Neural progenitor cell (in vitro differentiated cells): Measurements from ENCODE around the gene NFATC4. TPM values are rescaled to one million over a fixed set of nuclear protein-coding genes. Genes with fewer than 3 reads are reported as not detected.
A peak's percentile ranks its signal among the peaks of the same experiment; 100 is the strongest.
"Not testable (repeated sequence)": the region's sequence is repeated elsewhere in the genome, so short reads cannot be mapped to it uniquely, and the experiment has no call there.

ENCODE experiments used
- DNase-seq: peaks from one replicate; pipeline ENCODE4 v3.0.0-alpha.2; 2016; ENCODE audit warnings: low spot score
- H2AFZ ChIP-seq: fragments of 200-600 bp; sonication (generic); replicated peaks from 2 replicates; pipeline ENCODE4 v1.6.1; 2016; ENCODE audit warnings: antibody characterized with exemption
- H3F3A ChIP-seq: fragments of 200-600 bp; sonication (generic); 2 replicates; pipeline ENCODE4 v1.6.1; 2016; ENCODE audit warnings: antibody characterized with exemption, low read depth
- H3K27ac ChIP-seq: fragments of 200-600 bp; sonication (generic); 2 replicates; pipeline ENCODE4 v1.5.1; 2016; ENCODE audit warnings: mild to moderate bottlenecking
- H3K27me3 ChIP-seq: fragments of 200-600 bp; sonication (generic); 2 replicates; pipeline ENCODE4 v1.6.1; 2016; ENCODE audit warnings: mild to moderate bottlenecking, moderate library complexity
- H3K36me3 ChIP-seq: fragments of 200-600 bp; sonication (generic); 2 replicates; pipeline ENCODE4 v1.5.1; 2016
- H3K4me1 ChIP-seq: fragments of 200-600 bp; sonication (generic); 2 replicates; pipeline ENCODE4 v1.6.1; 2016; ENCODE audit warnings: mixed run types
- H3K4me2 ChIP-seq: fragments of 200-600 bp; sonication (generic); 2 replicates; pipeline ENCODE4 v1.6.1; 2016
- H3K4me3 ChIP-seq: fragments of 200-600 bp; sonication (generic); 2 replicates; pipeline ENCODE4 v1.5.1; 2016
- H3K79me2 ChIP-seq: fragments of 200-600 bp; sonication (generic); 2 replicates; pipeline ENCODE4 v1.6.1; 2016; ENCODE audit warnings: low read depth
- H3K9ac ChIP-seq: fragments of 200-600 bp; sonication (generic); 2 replicates; pipeline ENCODE4 v1.6.1; 2016
- H3K9me3 ChIP-seq: fragments of 200-600 bp; sonication (generic); 2 replicates; pipeline ENCODE4 v1.5.1; 2016; ENCODE audit warnings: low read depth
- H4K20me1 ChIP-seq: fragments of 200-600 bp; sonication (generic); 2 replicates; pipeline ENCODE4 v1.6.1; 2016; ENCODE audit warnings: low read depth
- H3K27ac Mint-ChIP-seq: 3 replicates; pipeline ENCODE4 v1.8.0; 2021; ENCODE audit warnings: mixed read lengths
- H3K27me3 Mint-ChIP-seq: 2 replicates; pipeline ENCODE4 v1.8.0; 2022; ENCODE audit warnings: low read depth, mild to moderate bottlenecking, inconsistent platforms, moderate library complexity, mixed read lengths; ENCODE audit not compliant: insufficient read depth
- H3K36me3 Mint-ChIP-seq: 3 replicates; pipeline ENCODE4 v1.8.0; 2021; ENCODE audit warnings: mixed read lengths
- H3K4me1 Mint-ChIP-seq: 3 replicates; pipeline ENCODE4 v1.8.0; 2021; ENCODE audit warnings: mixed read lengths
- H3K4me3 Mint-ChIP-seq: 3 replicates; pipeline ENCODE4 v1.8.0; 2021; ENCODE audit warnings: mild to moderate bottlenecking, moderate library complexity, mixed read lengths
- H3K9me3 Mint-ChIP-seq: 3 replicates; pipeline ENCODE4 v1.8.0; 2020; ENCODE audit warnings: mixed read lengths
- EZH2 ChIP-seq: fragments of 200-600 bp; sonication (generic); IDR thresholded peaks from 2 replicates; pipeline ENCODE4 v1.6.1; 2017; ENCODE audit warnings: antibody characterized with exemption, mild to moderate bottlenecking, moderate library complexity
- EZH2phosphoT487 ChIP-seq: fragments of 200-600 bp; sonication (generic); IDR thresholded peaks from 2 replicates; pipeline ENCODE4 v1.6.1; 2017; ENCODE audit warnings: antibody characterized with exemption
- total RNA-seq: library from RNA; depleted of rRNA; stranded (reverse); fragments of >200 nt; gene quantifications from 2 replicates; pipeline ENCODE4 v1.2.3, GENCODE V29; 2015; ENCODE audit warnings: low replicate concordance
- TF ChIP-seq, protein P1 (sequence below): fragments of 200-600 bp; sonication (generic); IDR thresholded peaks from 2 replicates; pipeline ENCODE4 v1.5.1; 2017; ENCODE audit warnings: antibody characterized with exemption, mild to moderate bottlenecking

Gene NFATC4
- total RNA-seq, 1 donor from 2014 or later, result 38.2 TPM

DNA sequence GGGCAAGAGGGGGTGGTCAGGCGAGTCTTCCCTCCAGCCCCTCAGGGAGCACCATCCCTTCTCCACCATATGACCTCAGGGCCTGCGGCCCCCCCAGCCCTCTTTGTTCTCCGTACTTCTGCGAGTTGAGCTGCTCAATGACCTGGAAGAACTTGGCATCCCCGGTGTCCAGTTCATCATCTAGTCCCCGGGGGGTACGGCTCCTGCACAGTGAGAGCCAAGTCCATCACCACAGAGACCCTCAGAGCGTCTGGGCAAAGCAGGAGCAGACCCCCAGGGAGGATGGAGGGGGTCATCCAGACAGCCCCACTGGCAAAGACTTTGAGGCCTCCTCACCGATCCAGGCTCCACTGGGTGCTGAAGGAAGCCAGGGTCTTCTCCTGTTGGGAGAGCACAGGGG lies 42.0 kb upstream of the NFATC4 start:
- H3K27me3 Mint-ChIP-seq, result peaks cover 22% of the 10 kb centered on the region

DNA sequence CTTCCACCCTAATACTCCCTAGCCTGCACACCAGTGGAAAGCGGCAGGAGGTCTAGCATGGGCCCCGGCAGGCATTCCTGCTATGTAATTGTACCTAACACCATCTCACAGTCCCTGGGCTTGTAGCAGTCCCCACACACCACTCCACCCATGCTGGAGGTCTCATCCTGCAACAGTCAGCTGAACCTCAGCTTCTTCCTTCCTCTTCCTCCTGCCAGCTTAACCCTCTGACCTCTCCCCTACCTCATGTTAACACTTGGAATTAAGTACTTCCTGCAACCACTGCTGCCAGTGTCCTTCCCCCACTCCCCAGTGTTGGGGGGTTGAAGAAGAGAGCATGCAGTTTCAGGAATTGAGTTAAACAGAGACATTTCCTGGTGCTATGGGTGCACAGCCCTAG lies 40.7 kb upstream of the NFATC4 start:
- Mint-ChIP-seq H3K27ac (no peak overlapping the region), H3K4me1 (peaks cover 6% of the 10 kb centered on the region), H3K4me3 (peak overlapping the region; percentile 30), H3K9me3 (no peaks in the 10 kb centered on the region), H3K36me3 (no peaks in the 10 kb centered on the region), H3K27me3 (peaks cover 35% of the 10 kb centered on the region)
- Histone ChIP-seq H4K20me1 (no peaks in the 10 kb centered on the region), H3F3A (peaks cover 10% of the 10 kb centered on the region), H2AFZ (no peak overlapping the region), H3K79me2 (no peaks in the 10 kb centered on the region), H3K4me3 (no peak overlapping the region), H3K36me3 (no peaks in the 10 kb centered on the region), H3K9me3 (no peaks in the 10 kb centered on the region), H3K27me3 (peaks cover 40% of the 10 kb centered on the region), H3K4me1 (peaks cover under 1% of the 10 kb centered on the region), H3K9ac (no peak overlapping the region), H3K4me2 (no peak overlapping the region), H3K27ac (no peak overlapping the region)
- DNase-seq, result no peak
- TF ChIP-seq EZH2, result no peak
- TF ChIP-seq, protein P1, sequence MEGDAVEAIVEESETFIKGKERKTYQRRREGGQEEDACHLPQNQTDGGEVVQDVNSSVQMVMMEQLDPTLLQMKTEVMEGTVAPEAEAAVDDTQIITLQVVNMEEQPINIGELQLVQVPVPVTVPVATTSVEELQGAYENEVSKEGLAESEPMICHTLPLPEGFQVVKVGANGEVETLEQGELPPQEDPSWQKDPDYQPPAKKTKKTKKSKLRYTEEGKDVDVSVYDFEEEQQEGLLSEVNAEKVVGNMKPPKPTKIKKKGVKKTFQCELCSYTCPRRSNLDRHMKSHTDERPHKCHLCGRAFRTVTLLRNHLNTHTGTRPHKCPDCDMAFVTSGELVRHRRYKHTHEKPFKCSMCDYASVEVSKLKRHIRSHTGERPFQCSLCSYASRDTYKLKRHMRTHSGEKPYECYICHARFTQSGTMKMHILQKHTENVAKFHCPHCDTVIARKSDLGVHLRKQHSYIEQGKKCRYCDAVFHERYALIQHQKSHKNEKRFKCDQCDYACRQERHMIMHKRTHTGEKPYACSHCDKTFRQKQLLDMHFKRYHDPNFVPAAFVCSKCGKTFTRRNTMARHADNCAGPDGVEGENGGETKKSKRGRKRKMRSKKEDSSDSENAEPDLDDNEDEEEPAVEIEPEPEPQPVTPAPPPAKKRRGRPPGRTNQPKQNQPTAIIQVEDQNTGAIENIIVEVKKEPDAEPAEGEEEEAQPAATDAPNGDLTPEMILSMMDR, result no peak
- TF ChIP-seq EZH2phosphoT487, result no peak

More for the DNA sequence above, 42.0 kb upstream of the NFATC4 start:
- Histone ChIP-seq H3K36me3 (no peaks in the 10 kb centered on the region), H3F3A (no peaks in the 10 kb centered on the region), H3K9ac (no peak overlapping the region), H2AFZ (no peak overlapping the region), H3K79me2 (no peaks in the 10 kb centered on the region), H3K4me3 (no peak overlapping the region), H4K20me1 (no peaks in the 10 kb centered on the region), H3K4me1 (no peaks in the 10 kb centered on the region), H3K27me3 (peaks cover 27% of the 10 kb centered on the region), H3K9me3 (no peaks in the 10 kb centered on the region), H3K4me2 (no peak overlapping the region), H3K27ac (no peak overlapping the region)
- Mint-ChIP-seq H3K4me3 (no peak overlapping the region), H3K27ac (no peak overlapping the region), H3K4me1 (peaks cover 2% of the 10 kb centered on the region), H3K9me3 (no peaks in the 10 kb centered on the region), H3K36me3 (no peaks in the 10 kb centered on the region)
- no peak for DNase-seq
- TF ChIP-seq, protein P1, result no peak
- TF ChIP-seq EZH2 (no peak), EZH2phosphoT487 (no peak)

DNA sequence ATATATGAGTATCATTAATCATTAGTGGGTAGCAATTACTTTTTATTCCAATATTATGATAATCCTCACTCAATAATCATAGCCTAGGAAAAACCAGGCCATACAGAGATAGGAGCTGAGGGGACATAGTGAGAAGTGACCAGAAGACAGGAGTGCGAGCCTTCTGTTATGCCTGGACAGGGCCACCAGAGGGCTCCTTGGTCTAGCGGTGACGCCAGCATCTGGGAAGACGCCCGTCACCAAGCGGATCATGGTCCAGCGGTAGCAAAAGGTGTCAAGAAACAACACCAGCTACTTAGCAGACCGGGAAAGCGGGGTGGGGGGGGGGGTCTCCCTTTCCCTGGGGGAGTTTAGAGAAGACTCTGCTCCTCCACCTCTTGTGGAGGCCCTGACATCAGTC lies 40.1 kb upstream of the NFATC4 start:
- peaks cover 16% of the 10 kb centered on the region for H3F3A ChIP-seq
- not testable (repeated sequence) for DNase-seq, H3K36me3 Mint-ChIP-seq, H3K9me3 Mint-ChIP-seq, H3K36me3 ChIP-seq, H4K20me1 ChIP-seq, H3K27ac Mint-ChIP-seq, H3K4me2 ChIP-seq, H3K9me3 ChIP-seq, H3K27ac ChIP-seq, H3K4me1 Mint-ChIP-seq, H3K79me2 ChIP-seq, H3K4me3 ChIP-seq, H3K4me3 Mint-ChIP-seq, H3K9ac ChIP-seq, H2AFZ ChIP-seq, H3K4me1 ChIP-seq
- TF ChIP-seq, protein P1, result peak; percentile 64
- peaks cover 37% of the 10 kb centered on the region for H3K27me3 Mint-ChIP-seq
- peaks cover 46% of the 10 kb centered on the region for H3K27me3 ChIP-seq
